Daoy (cell line): ENCODE measurements around the gene CLDN25. TPM values are rescaled to one million over a fixed set of nuclear protein-coding genes. Genes with fewer than 3 reads are reported as not detected.

Source experiments
- DNase-seq: peaks from one replicate; pipeline ENCODE4 v3.0.0-alpha.2; 2015; ENCODE audit warnings: low read depth
- total RNA-seq: library from RNA; depleted of rRNA; stranded (reverse); fragments of >200 nt; shearing (Covaris generic); gene quantifications from 2 replicates; pipeline ENCODE4 v1.2.3, GENCODE V29; 2014; rRNA removed

CLDN25 gene
- total RNA-seq, 1 experiment from 2014 or later: not detected

- no peak for DNase-seq
Observed at GRCh38 chr11:113808931-113809330, 29.3 kb downstream of the CLDN25 start.

DNA sequence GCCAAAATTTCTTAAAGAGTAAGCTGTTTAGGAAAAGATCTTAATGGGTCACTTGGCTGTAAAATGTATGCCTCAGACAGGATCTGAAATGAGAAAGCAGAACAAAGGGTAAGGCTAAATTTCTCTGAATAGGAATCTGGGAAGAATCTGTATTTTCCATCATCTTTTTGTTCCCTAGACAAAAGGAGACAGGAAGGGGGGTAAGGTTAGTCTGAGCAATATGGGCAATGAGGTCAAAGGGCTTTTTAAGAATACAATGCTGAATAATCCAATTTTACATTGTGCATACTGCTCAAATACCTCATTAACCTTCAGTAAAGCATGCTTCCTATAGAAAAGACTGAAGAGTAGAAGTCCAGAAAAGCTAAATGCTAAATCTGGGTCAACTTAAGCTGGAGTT is 34.6 kb downstream of the CLDN25 start:
- DNase-seq: no peak

GRCh38 chr11:113817162-113817561 is 37.6 kb downstream of the CLDN25 start:
- no peak for DNase-seq

- DNase-seq: no peak
Observed at GRCh38 chr11:113817626-113818025, 38.0 kb downstream of the CLDN25 start.

DNA sequence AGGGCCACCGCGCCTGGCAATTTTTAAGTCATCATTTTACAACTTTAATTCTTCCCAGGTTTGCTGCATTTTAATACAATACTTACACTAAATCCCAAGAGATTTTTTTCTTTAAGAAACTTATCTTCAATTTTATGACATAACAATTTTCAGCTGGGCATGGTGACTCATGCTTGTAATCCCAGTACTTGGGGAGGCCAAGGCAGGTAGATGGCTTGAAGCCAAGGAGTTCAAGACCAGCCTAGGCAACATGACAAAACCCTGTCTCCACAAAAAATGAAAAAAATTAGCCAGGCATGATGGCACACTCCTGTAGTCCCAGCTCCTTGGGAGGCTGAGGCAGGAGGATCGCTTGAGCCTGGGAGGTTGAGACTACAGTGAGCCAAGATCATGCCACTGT is 38.8 kb downstream of the CLDN25 start:
- DNase-seq: no peak

GRCh38 chr11:113827477-113827876 is 47.9 kb downstream of the CLDN25 start:
- DNase-seq: no peak

GRCh38 chr11:113828191-113828590 is 48.6 kb downstream of the CLDN25 start:
- no peak for DNase-seq

GRCh38 chr11:113829751-113830150 is 50.2 kb downstream of the CLDN25 start:
- no peak for DNase-seq

Other genes starting within 250 kb of the CLDN25 start
- gene TMPRSS5, start 73.5 kb upstream of the CLDN25 start, total RNA-seq: 0.69 TPM in 1 of 2 replicates, not detected in the other
- 31.9 and 34.6 TPM in 2 replicates for gene ZW10, start 6.1 kb upstream of the CLDN25 start, total RNA-seq
- 29.7 and 29.9 TPM in 2 replicates for gene USP28, start 95.8 kb downstream of the CLDN25 start, total RNA-seq
- not detected in 2 replicates for gene HTR3B, start 125.0 kb downstream of the CLDN25 start, total RNA-seq
- gene HTR3A, start 195.3 kb downstream of the CLDN25 start, total RNA-seq: not detected in 2 replicates